KG1 (cell line): ENCODE measurements around the gene UPF3A.
A peak's percentile ranks its signal among the peaks of the same experiment; 100 is the strongest.
"Not testable (repeated sequence)": the region's sequence is repeated elsewhere in the genome, so short reads cannot be mapped to it uniquely, and the experiment has no call there.

ENCODE experiments used
- DNase-seq: peaks from one replicate; lab custom pipeline; 2025; lab: John Stamatoyannopoulos, UW

Gene UPF3A, protein sequence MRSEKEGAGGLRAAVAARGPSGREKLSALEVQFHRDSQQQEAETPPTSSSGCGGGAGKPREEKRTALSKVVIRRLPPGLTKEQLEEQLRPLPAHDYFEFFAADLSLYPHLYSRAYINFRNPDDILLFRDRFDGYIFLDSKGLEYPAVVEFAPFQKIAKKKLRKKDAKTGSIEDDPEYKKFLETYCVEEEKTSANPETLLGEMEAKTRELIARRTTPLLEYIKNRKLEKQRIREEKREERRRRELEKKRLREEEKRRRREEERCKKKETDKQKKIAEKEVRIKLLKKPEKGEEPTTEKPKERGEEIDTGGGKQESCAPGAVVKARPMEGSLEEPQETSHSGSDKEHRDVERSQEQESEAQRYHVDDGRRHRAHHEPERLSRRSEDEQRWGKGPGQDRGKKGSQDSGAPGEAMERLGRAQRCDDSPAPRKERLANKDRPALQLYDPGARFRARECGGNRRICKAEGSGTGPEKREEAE

DNA sequence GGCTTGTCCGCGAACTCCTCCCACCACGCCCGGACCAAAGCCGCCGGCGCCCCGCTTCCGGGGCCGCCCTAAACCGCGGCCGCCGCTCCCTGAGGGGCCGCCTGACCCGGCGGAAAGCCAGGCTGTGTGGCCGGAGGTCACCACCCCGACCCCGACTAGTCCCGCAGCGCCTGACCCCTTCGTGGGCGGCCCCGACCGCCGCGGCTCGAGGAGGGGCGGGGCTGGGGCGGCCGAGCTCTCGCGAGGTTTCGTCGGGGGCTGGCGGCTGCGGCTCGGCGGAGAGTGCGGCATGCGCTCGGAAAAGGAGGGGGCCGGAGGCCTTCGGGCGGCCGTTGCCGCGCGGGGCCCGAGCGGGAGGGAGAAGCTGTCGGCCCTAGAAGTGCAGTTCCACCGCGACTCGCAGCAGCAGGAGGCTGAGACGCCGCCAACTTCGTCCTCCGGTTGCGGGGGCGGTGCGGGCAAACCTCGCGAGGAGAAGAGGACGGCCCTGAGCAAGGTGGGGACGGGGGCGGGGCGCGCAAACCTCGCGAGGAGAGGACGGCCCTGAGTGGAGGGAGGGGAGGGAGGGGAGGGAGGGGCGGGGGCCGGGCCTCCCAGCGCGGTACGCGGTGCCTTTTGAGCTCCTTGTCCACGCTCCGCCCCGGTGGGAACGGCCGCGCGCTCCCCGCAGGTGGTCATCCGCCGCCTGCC lies at the start of gene UPF3A:
UPF3A (plus strand) TSS at position 251 of the 690 bp plus-strand sequence; CDS start at position 290, 39 bp downstream.
- DNase-seq, result peak; percentile 88

GRCh38 chr13:114231886-114232285 lies 49.5 kb upstream of the UPF3A start:
- DNase-seq, result no peak

DNA sequence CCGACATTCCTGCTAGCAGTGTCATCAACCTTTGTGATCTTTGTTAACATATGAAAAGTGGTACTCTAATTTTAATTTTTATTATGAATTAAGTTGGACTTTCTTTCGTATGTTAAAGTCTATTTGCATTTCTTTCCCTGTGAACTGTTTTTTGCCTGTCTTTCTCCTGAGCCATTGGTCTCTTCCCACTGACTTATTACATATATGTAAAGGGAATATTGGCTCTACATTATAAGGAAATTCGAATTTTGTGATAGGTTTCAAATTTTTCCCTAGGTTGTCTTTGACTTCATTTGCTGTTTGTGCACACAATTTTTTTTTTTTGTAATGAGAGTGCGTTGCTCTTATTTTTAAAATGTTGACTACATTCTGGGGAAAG lies 47.1 kb upstream of the UPF3A start:
- DNase-seq, result no peak

GRCh38 chr13:114234645-114235421 lies 46.6 kb upstream of the UPF3A start, which contains the start of gene CDC16:
Gene CDC16 (plus strand): TSS chr13:114234897. CDS start chr13:114235085, 188 bp downstream.
- DNase-seq, result peak; percentile 72

DNA sequence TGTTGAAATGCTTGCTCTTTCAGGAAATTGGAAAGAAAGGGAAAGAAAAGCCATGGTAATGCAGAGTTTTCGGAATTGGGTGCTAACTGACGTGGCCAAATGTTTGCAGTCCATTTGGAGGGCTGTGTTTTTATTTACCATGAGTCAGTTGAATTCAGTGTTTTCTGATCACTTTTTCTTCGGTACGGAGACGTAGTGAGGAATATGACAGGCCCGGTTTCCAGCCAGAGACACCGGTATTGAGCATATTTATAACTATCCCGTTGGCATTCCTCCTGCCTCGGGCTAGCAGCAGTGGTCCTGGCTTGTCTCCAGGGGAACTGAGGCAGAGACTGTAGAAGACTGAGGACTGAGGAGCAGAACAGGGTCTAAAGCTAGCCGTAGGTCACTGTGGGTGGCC lies 45.7 kb upstream of the UPF3A start:
- no peak for DNase-seq

- no peak for DNase-seq
Measured at GRCh38 chr13:114236227-114236626, 45.2 kb upstream of the UPF3A start.

GRCh38 chr13:114237415-114238112 lies 43.8 kb upstream of the UPF3A start:
- no peak for DNase-seq

DNA sequence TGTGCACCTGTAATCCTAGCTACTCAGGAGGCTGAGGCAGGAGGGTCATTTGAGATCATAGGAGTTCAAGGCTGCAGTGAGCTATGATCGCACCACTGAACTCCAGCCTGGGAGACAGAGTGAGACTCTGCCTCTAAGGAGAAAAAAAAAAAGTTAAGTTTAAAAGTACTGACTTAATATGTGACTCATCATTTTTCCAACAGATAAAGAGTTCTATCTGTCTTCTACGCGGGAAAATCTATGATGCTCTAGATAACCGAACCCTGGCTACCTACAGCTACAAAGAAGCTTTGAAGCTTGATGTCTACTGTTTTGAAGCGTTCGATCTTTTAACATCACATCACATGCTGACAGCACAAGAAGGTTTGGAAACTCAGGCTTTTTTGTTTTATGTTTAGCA lies 39.5 kb upstream of the UPF3A start:
- DNase-seq, result no peak

DNA sequence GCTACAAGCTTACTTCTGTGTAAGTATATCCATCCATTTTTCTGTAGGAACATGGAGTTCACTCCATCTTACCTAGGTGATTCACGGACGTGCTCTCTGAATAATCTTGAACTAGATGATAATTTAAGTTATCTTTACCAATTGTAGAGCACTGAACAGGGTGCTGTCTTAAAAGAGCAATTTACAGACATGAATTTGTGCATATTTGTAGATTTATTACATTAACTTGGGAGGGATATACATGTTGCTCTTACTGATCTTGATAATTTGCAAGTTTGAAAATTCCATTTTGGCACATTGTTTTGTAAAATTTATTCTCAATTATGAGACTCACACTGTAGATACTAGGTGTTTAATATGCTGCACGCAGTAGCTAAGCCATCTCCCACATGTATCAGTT lies 37.4 kb upstream of the UPF3A start:
- DNase-seq, result no peak

GRCh38 chr13:114244637-114245036 lies 36.8 kb upstream of the UPF3A start:
- DNase-seq, result no peak

DNA sequence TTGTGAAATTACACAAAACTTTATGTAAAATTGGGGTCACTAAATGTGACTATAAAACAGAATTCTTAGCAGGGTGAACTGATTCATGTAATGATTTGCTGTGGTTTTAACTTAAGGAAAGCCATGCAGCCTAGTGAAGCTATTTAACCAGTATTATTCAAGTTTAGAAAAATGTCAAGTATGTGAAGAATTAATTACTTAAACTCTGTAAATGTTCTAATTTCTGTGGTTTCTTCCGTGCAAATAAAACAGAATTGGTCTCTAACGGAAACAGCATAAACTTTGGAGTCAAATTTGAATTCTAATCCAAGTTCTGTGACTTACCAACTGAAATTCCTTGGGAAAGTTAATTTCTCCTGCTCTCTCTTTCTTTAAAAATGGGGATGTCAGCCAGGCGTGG lies 33.4 kb upstream of the UPF3A start:
- DNase-seq, result no peak

DNA sequence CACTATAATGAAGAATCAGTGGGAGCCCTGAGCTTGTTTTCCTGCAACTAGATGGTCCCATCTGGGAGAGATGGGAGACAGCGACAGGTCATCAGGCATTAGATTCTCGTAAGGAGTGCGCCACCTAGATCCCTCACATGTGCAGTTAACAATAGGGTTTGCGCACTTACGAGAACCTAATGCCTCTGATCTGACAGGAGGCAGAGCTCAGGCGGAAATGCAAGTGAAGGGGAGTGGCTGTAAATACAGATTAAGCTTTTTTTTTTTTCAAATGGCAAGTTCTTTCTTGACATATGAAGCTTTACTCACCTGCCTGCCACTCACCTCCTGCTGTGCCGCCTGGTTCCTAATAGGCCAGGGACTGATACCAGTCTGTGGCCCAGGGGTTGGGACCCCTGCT lies 32.3 kb upstream of the UPF3A start:
- no peak for DNase-seq

DNA sequence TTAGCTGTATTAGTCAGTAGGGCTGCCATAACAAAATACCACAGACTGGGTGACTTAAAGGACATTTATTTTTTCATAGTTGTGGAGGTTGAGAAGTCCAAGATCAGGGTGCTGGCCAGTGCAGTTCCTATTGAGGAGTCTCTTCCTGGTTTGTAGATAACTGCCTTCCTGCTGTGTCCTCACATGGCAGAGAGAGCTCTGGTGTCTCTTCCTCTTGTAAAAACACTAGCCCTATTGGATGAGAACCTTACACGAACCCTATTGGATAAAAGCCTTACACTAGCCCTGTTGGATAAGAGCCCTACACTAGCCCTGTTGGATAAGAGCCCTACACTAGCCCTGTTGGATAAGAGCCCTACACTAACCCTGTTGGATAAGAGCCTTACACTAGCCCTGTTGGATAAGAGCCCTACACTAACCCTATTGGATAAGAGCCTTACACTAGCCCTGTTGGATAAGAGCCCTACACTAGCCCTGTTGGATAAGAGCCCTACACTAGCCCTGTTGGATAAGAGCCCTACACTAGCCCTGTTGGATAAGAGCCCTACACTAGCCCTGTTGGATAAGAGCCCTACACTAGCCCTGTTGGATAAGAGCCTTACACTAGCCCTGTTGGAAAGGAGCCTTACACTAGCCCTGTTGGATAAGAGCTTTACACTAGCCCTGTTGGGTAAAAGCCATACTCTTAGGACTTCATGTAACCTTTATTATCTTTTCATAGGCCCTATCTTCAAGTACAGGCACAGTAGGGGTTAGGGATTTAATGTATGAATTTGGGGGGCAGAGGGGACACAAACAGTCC lies 29.6 kb upstream of the UPF3A start:
- DNase-seq, result not testable (repeated sequence)

- DNase-seq, result no peak
Measured at GRCh38 chr13:114256547-114256946, 24.9 kb upstream of the UPF3A start.

- DNase-seq, result no peak
Measured at GRCh38 chr13:114257014-114257413, 24.4 kb upstream of the UPF3A start.

GRCh38 chr13:114258589-114258988 lies 22.8 kb upstream of the UPF3A start:
- DNase-seq, result no peak

DNA sequence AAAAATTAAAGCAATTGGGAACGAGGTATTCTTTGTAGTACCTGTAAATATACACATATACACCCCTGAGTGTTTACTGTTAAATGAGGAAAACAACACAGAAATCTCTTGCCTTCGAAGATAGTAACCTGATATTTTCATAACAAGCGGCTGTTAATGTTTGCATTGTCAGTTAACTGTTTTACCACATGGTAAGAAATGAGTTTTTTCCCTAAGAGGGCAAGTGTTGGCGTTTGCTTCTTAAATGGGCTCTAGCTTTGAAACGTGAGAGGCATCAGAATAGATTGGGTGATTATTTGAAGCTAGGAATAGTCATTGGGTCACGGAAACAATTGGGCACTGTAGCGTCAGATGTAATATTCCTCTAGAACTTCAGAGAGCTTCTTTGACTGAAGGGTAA lies 22.0 kb upstream of the UPF3A start:
- DNase-seq, result no peak

GRCh38 chr13:114259974-114260373 lies 21.4 kb upstream of the UPF3A start:
- DNase-seq, result no peak

- DNase-seq, result no peak
Measured at GRCh38 chr13:114260814-114261213, 20.6 kb upstream of the UPF3A start.

DNA sequence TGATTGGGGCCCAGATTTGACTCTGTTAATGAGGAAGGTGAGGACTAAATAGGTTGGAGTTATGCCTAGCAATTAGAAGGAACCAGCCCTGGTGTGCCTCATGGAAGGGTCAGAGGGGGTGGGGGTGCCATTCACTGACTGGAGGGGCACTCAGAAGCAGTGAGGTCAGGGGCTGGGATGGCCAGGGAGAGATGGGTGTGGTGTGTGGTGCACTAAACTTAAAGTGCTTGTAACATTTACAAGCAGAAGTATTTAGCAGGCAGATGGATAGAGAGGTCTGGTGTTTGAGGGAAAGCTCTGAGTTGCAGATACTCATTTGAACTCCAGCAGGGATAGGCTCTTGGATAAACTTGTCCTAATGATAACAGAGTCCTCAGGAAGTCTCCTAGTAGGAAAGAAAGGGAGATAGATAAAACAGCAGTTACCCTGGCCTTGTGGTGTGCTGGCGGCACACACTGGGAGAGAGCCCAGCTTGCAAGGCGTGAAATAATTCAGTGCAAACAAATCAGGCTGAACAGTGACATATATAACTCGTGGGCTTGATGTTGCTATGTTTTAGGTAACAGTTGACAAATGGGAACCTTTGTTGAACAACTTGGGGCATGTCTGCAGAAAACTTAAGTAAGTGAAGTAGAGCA lies 20.0 kb upstream of the UPF3A start:
- DNase-seq, result no peak

- DNase-seq, result no peak
Measured at GRCh38 chr13:114263578-114263977, 17.8 kb upstream of the UPF3A start.
